ENCODE results near the gene DCDC2C. TPM values are rescaled to one million over a fixed set of nuclear protein-coding genes. Genes with fewer than 3 reads are reported as not detected.
"Not testable (repeated sequence)": the region's sequence is repeated elsewhere in the genome, so short reads cannot be mapped to it uniquely, and the experiment has no call there.

The DCDC2C gene
- total and polyA plus RNA-seq, 4 donors = 0.73 to 1.6 (median 1.1) TPM

DNA sequence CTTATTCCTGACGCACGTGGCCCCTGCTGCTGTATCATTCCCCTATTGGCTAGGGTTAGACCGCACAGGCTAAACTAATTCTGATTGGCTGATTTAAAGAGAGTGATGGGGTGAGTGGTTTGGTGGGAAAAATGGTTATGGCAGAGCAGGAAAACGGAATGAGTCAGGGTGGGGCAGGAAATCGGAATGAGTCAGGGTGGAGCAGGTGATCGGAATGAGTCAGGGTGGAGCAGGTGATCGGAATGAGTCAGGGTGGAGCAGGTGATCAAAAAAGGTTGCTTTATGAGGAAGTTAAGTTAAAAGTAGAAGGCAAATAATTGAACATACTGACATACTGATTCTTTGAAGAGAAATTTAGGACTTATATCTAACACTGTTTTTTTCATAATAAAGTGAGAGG, 42.7 kb upstream of the DCDC2C start:
- 98% methylated on average over 7 of the region's 7 CpGs for WGBS (ENCODE audit: insufficient coverage)

DNA sequence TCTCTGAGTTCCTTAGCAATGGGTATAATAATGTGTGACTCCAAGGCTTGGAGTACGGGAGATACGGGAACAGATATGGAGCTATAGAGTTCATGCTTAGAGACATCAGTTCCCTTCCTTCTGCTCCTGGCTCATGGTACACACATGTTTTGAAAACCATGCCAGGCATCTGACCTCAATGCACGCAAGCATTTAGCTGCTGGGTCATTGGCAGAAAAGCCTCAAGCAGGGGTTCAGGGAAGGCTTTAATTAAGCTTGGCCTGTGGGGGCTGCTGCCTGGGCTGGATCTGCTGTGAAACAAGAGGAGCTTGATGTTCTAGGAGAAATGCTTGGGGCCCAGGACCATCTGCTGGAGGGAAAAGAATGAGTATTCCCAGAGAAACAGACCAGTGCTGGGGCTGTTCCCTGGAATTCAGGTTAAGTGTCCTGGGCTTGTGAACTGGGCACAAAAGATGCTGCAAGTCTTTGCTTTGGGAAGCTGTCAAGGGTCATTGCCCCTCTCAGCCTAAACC, 42.2 kb upstream of the DCDC2C start:
- WGBS (ENCODE audit: insufficient coverage) = 95% methylated on average over 3 of the region's 3 CpGs
- DNase-seq (ENCODE audit: low read depth in 4 of 6, low spot score in 6 of 6) = no peak
- no peaks in the 10 kb centered on the region for H3K9me3 ChIP-seq (ENCODE audit: control insufficient read depth, insufficient read depth, low read length)
- H3K27ac ChIP-seq (ENCODE audit: low read depth, low read length) = no peak overlapping the region
- peaks cover 31% of the 10 kb centered on the region for H3K4me1 ChIP-seq (ENCODE audit: control insufficient read depth, insufficient read depth, low read length)
- no peaks in the 10 kb centered on the region for H3K36me3 ChIP-seq (ENCODE audit: control insufficient read depth, insufficient read depth, low read length)
- H3K27me3 ChIP-seq (ENCODE audit: control insufficient read depth, insufficient read depth, low read length) = no peaks in the 10 kb centered on the region
- H3K4me3 ChIP-seq (ENCODE audit: low read depth, low read length) = no peak overlapping the region

More for the DNA sequence above, 42.7 kb upstream of the DCDC2C start:
- DNase-seq (ENCODE audit: low read depth in 4 of 6, low spot score in 6 of 6); H3K27me3 ChIP-seq (ENCODE audit: control insufficient read depth, insufficient read depth, low read length); H3K27ac ChIP-seq (ENCODE audit: low read depth, low read length); H3K36me3 ChIP-seq (ENCODE audit: control insufficient read depth, insufficient read depth, low read length); H3K9me3 ChIP-seq (ENCODE audit: control insufficient read depth, insufficient read depth, low read length); H3K4me3 ChIP-seq (ENCODE audit: low read depth, low read length): not testable (repeated sequence)
- peaks cover 37% of the 10 kb centered on the region for H3K4me1 ChIP-seq (ENCODE audit: control insufficient read depth, insufficient read depth, low read length)

DNA sequence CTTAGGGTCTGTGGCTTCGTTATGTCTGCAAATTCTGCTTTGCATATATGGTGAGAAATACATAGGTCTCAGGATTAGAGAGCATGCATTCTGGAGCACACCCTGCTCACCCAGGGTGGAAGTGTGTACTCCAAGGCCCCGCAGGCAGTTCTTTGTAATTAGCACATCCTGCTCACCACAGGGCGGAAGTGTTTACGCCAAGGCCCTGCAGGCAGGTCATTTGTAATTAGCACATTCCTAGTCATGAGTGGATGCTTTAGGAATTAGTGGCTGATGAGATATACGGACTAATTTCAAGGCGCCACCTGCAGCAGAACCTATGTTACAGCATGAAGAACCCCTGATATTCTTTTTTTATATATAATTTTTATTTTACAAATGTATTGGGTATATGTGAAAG, 41.1 kb upstream of the DCDC2C start:
- Histone ChIP-seq H3K4me1 (ENCODE audit: control insufficient read depth, insufficient read depth, low read length) (peaks cover 21% of the 10 kb centered on the region), H3K4me3 (ENCODE audit: low read depth, low read length) (no peak overlapping the region), H3K27me3 (ENCODE audit: control insufficient read depth, insufficient read depth, low read length) (no peaks in the 10 kb centered on the region), H3K36me3 (ENCODE audit: control insufficient read depth, insufficient read depth, low read length) (no peaks in the 10 kb centered on the region), H3K27ac (ENCODE audit: low read depth, low read length) (no peak overlapping the region), H3K9me3 (ENCODE audit: control insufficient read depth, insufficient read depth, low read length) (no peaks in the 10 kb centered on the region)
- DNase-seq (ENCODE audit: low read depth in 4 of 6, low spot score in 6 of 6) = peak in 1 of 6 donors; percentile 22
- 85% methylated on average over 4 of the region's 6 CpGs for WGBS (ENCODE audit: insufficient coverage)

DNA sequence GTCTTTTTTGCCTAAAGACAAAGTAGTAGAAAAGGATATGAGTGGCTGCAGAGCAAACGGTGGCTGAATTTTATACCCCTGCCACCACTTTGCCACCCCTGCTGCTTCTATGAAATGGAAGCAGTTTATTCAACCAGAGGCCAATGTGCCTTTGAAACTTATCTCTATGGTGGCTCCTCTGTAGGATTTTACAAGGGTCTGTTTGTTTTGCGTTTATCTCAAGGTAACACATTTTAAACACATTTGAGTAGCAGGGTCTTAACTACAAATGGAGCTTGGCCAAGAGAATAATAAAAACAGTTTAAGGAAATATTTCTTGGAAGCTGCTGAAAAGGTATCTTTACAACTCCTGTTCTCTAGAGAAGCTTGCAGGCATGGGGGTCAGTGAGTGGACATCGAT, 39.3 kb upstream of the DCDC2C start:
- Histone ChIP-seq H3K9me3 (ENCODE audit: control insufficient read depth, insufficient read depth, low read length) (no peaks in the 10 kb centered on the region), H3K27ac (ENCODE audit: low read depth, low read length) (no peak overlapping the region), H3K27me3 (ENCODE audit: control insufficient read depth, insufficient read depth, low read length) (no peaks in the 10 kb centered on the region), H3K4me1 (ENCODE audit: control insufficient read depth, insufficient read depth, low read length) (peaks cover 9% of the 10 kb centered on the region), H3K36me3 (ENCODE audit: control insufficient read depth, insufficient read depth, low read length) (no peaks in the 10 kb centered on the region), H3K4me3 (ENCODE audit: low read depth, low read length) (no peak overlapping the region)
- DNase-seq (ENCODE audit: low read depth in 4 of 6, low spot score in 6 of 6) = no peak
- WGBS (ENCODE audit: insufficient coverage) = no CpG with 5 or more reads among the region's 3 CpGs

DNA sequence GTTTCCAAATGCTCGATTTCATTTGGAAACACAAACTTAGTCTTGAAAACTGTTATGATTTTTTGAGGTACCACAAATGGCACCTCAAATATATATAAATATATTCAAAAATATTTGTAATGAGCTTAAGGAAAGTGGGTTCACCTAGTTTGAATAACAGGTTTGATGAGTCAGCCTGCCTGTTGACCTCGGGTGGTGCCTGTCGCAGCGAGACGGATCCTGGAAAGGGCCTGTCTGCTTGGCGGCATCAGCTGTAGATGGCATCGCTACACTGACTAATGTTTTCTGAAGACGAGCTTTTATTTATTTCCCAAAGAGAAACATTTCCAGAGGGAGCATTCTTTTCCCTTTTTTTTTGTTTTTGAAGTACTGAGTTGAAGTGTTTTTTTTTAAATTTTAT, 38.5 kb upstream of the DCDC2C start:
- no peak overlapping the region for H3K4me3 ChIP-seq (ENCODE audit: low read depth, low read length)
- H3K4me1 ChIP-seq (ENCODE audit: control insufficient read depth, insufficient read depth, low read length) = peaks cover 1% of the 10 kb centered on the region
- WGBS (ENCODE audit: insufficient coverage) = 90% methylated on average over 4 of the region's 8 CpGs
- no peak overlapping the region for H3K27ac ChIP-seq (ENCODE audit: low read depth, low read length)
- H3K27me3 ChIP-seq (ENCODE audit: control insufficient read depth, insufficient read depth, low read length) = no peaks in the 10 kb centered on the region
- no peaks in the 10 kb centered on the region for H3K36me3 ChIP-seq (ENCODE audit: control insufficient read depth, insufficient read depth, low read length)
- no peaks in the 10 kb centered on the region for H3K9me3 ChIP-seq (ENCODE audit: control insufficient read depth, insufficient read depth, low read length)
- DNase-seq (ENCODE audit: low read depth in 4 of 6, low spot score in 6 of 6) = no peak

DNA sequence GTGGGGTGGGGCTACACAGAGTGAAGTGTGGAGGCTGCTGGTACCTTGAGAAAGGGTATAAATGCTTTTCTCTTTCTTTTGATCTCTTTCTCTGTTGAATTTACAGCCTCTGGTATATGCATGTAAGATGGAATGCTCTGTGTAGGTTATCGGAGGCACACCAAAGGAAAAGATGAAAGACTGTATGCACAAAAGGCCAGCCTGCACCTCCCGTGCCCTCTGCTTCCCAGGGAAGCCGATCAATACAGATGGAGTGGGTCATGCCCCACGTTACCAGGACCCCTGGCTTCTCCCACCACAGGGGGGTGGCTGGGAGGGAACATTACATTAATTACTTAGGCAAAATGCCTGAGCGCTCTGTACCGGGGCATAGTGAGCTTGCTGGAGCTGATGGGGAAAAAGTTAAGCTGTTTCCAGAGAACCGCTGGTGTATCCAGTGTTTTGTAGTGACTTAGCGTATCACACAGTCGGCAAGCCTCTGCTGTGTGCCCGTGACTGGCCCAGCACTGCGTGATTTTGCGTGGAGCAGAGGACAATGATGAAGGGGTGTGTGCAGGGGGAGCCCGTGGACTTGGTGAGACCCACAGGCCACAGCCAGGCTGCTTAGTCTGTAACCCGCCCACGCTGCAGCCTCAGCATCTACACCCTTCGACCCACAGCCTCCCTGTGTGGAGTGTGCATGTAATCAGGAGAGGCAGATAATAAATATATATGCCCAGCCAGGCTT, 37.3 kb upstream of the DCDC2C start:
- Histone ChIP-seq H3K9me3 (ENCODE audit: control insufficient read depth, insufficient read depth, low read length) (no peaks in the 10 kb centered on the region), H3K27ac (ENCODE audit: low read depth, low read length) (no peak overlapping the region), H3K36me3 (ENCODE audit: control insufficient read depth, insufficient read depth, low read length) (no peaks in the 10 kb centered on the region), H3K4me3 (ENCODE audit: low read depth, low read length) (no peak overlapping the region), H3K4me1 (ENCODE audit: control insufficient read depth, insufficient read depth, low read length) (no peaks in the 10 kb centered on the region), H3K27me3 (ENCODE audit: control insufficient read depth, insufficient read depth, low read length) (no peaks in the 10 kb centered on the region)
- no peak for DNase-seq (ENCODE audit: low read depth in 4 of 6, low spot score in 6 of 6)
- 69% methylated on average over 10 of the region's 16 CpGs for WGBS (ENCODE audit: insufficient coverage)

DNA sequence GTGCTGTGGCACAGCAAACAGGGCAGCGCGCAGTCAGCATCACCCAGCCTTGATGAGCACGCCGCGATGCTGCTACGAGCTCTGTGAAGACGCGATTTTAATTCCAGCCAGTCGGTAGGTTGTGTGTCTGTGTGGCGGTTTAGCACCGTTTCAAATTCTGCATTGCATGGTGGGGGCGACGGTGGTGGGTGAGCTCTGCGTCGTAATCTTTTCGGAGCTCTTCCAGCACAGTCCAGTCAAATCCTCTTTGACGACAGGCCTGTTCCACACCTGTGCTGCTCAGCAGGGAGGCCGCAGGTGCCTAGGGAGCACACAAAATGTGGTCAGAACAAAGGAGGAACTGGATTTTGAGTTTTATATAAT, 36.8 kb upstream of the DCDC2C start:
- Histone ChIP-seq H3K4me1 (ENCODE audit: control insufficient read depth, insufficient read depth, low read length) (no peaks in the 10 kb centered on the region), H3K36me3 (ENCODE audit: control insufficient read depth, insufficient read depth, low read length) (no peaks in the 10 kb centered on the region), H3K9me3 (ENCODE audit: control insufficient read depth, insufficient read depth, low read length) (no peaks in the 10 kb centered on the region), H3K27ac (ENCODE audit: low read depth, low read length) (no peak overlapping the region), H3K27me3 (ENCODE audit: control insufficient read depth, insufficient read depth, low read length) (no peaks in the 10 kb centered on the region), H3K4me3 (ENCODE audit: low read depth, low read length) (no peak overlapping the region)
- no peak for DNase-seq (ENCODE audit: low read depth in 4 of 6, low spot score in 6 of 6)
- 88% methylated on average over 15 of the region's 18 CpGs for WGBS (ENCODE audit: insufficient coverage)

DNA sequence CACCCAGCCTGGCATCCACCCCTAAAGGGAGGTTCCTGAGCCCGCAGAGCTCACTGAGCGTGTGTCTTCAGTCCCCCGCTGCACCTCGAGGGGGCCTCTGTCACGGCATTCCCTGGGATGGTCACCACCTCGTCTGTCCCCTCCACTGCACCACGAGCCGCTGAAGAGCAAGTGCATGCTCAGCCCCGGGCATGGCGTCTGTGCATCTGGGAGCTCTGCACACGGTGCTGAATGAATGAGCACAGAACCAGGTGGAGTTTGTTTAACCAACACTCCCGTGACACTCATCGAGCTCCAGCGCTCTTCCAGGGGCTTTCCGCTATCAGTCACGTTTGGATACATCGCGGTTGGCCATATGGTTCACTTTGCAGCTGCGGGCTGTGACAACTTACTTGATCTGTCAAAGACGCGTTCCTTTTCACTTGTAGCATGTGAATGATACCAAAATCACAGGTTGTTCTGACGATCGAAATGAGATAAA, 36.2 kb upstream of the DCDC2C start:
- 77% methylated on average over 23 of the region's 23 CpGs for WGBS (ENCODE audit: insufficient coverage)
- no peaks in the 10 kb centered on the region for H3K4me1 ChIP-seq (ENCODE audit: control insufficient read depth, insufficient read depth, low read length)
- no peaks in the 10 kb centered on the region for H3K36me3 ChIP-seq (ENCODE audit: control insufficient read depth, insufficient read depth, low read length)

DNA sequence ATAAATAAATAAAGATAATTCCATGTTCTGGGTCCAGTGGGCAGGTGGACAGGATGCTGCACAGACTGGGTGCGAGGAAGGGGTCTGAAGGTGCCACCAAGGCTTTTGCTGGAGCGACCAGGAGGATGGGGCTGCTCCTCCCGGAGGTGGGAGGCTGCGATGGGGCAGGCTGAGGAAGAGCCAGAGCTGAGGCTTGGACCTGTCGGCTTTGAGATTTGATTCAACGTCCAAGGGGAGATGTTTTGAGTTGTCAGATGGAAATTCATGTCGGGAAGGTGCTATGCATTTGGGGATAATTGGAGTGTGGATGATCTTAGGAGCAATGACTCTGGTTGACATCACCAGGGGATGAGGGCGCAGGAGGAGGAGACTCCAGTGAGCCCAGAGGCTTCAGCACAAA, 33.7 kb upstream of the DCDC2C start:
- H3K27ac ChIP-seq (ENCODE audit: low read depth, low read length) = no peak overlapping the region
- 94% methylated on average over 8 of the region's 8 CpGs for WGBS (ENCODE audit: insufficient coverage)
- H3K27me3 ChIP-seq (ENCODE audit: control insufficient read depth, insufficient read depth, low read length) = no peaks in the 10 kb centered on the region
- no peak overlapping the region for H3K4me3 ChIP-seq (ENCODE audit: low read depth, low read length)
- DNase-seq (ENCODE audit: low read depth in 4 of 6, low spot score in 6 of 6) = no peak
- H3K36me3 ChIP-seq (ENCODE audit: control insufficient read depth, insufficient read depth, low read length) = no peaks in the 10 kb centered on the region
- H3K4me1 ChIP-seq (ENCODE audit: control insufficient read depth, insufficient read depth, low read length) = peaks cover 4% of the 10 kb centered on the region
- no peaks in the 10 kb centered on the region for H3K9me3 ChIP-seq (ENCODE audit: control insufficient read depth, insufficient read depth, low read length)

More for the DNA sequence above, 36.2 kb upstream of the DCDC2C start:
- H3K9me3 ChIP-seq (ENCODE audit: control insufficient read depth, insufficient read depth, low read length) = no peaks in the 10 kb centered on the region
- H3K27ac ChIP-seq (ENCODE audit: low read depth, low read length) = no peak overlapping the region
- no peaks in the 10 kb centered on the region for H3K27me3 ChIP-seq (ENCODE audit: control insufficient read depth, insufficient read depth, low read length)
- DNase-seq (ENCODE audit: low read depth in 4 of 6, low spot score in 6 of 6) = peak in 1 of 6 donors; percentile 65
- no peak overlapping the region for H3K4me3 ChIP-seq (ENCODE audit: low read depth, low read length)

DNA sequence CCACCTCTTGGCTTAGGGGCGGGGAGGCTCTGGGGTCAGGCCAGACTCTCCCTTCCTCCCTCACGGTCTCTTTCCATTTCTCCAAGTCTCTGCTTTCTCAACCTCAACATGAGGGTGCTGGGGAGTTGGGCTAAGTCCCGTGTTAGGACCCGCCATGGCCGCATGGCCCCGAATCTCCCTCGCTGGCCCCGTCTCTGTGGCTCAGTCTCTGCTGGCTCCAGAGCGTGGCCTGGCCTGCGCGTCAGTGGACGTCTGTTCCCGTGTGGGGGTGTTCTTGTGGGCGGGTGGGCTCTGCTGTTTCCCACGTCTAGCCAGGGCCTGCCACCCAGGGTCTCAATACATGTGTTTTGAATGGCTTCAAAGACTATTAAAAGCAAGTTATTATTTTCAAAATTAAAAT, 33.0 kb upstream of the DCDC2C start:
- H3K4me1 ChIP-seq (ENCODE audit: control insufficient read depth, insufficient read depth, low read length) = peaks cover 4% of the 10 kb centered on the region
- H3K9me3 ChIP-seq (ENCODE audit: control insufficient read depth, insufficient read depth, low read length) = no peaks in the 10 kb centered on the region
- H3K36me3 ChIP-seq (ENCODE audit: control insufficient read depth, insufficient read depth, low read length) = no peaks in the 10 kb centered on the region
- no peak overlapping the region for H3K27ac ChIP-seq (ENCODE audit: low read depth, low read length)
- no peaks in the 10 kb centered on the region for H3K27me3 ChIP-seq (ENCODE audit: control insufficient read depth, insufficient read depth, low read length)
- DNase-seq (ENCODE audit: low read depth in 4 of 6, low spot score in 6 of 6) = no peak
- 97% methylated on average over 6 of the region's 15 CpGs for WGBS (ENCODE audit: insufficient coverage)
- H3K4me3 ChIP-seq (ENCODE audit: low read depth, low read length) = no peak overlapping the region

All from spinal cord (tissue), 10 donors.